Measurements from ENCODE around the gene SERPINA4. TPM values are rescaled to one million over a fixed set of nuclear protein-coding genes. Genes with fewer than 3 reads are reported as not detected.

SERPINA4 gene
- total and polyA plus RNA-seq, 2 of the 13 experiments (the other 11 are each of a cell fraction or from before 2014, with no cell fraction given), result 39.1 to 57.8 TPM

DNA sequence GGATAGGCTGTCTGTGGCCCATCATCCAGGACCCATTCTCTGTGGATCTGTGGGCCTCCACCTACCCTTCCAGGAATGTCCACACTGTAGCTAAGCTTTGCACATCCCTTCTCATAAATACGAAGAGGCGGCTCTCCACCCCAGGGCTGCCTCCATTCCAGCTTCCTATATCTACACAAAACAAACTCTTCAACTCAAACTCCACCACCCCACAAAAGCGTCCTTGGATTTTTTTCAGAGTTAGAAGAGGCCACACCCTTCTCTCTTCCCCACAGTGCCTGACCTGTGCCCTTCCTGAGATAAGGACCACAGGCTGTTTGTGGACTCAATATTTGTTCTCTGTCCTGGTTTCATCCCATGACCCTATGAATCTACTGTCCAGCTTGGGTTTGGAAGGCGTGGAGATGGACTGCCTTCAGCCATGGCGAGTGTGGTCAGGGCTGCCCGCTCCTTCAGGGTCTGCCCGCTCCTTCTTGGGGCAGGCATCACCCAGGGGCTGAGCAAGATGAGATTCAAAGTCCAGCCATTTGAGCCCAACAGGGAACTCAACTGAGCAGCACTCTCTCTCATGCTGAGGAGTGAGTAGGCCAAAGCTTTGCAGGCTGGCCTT is 39.0 kb upstream of the SERPINA4 start (continued):
- TF ChIP-seq, protein P1, sequence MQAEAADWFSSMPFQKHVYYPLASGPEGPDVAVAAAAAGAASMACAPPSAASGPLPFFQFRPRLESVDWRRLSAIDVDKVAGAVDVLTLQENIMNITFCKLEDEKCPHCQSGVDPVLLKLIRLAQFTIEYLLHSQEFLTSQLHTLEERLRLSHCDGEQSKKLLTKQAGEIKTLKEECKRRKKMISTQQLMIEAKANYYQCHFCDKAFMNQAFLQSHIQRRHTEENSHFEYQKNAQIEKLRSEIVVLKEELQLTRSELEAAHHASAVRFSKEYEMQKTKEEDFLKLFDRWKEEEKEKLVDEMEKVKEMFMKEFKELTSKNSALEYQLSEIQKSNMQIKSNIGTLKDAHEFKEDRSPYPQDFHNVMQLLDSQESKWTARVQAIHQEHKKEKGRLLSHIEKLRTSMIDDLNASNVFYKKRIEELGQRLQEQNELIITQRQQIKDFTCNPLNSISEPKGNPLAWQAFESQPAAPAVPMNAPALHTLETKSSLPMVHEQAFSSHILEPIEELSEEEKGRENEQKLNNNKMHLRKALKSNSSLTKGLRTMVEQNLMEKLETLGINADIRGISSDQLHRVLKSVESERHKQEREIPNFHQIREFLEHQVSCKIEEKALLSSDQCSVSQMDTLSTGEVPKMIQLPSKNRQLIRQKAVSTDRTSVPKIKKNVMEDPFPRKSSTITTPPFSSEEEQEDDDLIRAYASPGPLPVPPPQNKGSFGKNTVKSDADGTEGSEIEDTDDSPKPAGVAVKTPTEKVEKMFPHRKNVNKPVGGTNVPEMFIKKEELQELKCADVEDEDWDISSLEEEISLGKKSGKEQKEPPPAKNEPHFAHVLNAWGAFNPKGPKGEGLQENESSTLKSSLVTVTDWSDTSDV (CRISPR knock-in tag; IDR thresholded peaks at IDR 0.05), result no peak
- TF ChIP-seq, protein P2, sequence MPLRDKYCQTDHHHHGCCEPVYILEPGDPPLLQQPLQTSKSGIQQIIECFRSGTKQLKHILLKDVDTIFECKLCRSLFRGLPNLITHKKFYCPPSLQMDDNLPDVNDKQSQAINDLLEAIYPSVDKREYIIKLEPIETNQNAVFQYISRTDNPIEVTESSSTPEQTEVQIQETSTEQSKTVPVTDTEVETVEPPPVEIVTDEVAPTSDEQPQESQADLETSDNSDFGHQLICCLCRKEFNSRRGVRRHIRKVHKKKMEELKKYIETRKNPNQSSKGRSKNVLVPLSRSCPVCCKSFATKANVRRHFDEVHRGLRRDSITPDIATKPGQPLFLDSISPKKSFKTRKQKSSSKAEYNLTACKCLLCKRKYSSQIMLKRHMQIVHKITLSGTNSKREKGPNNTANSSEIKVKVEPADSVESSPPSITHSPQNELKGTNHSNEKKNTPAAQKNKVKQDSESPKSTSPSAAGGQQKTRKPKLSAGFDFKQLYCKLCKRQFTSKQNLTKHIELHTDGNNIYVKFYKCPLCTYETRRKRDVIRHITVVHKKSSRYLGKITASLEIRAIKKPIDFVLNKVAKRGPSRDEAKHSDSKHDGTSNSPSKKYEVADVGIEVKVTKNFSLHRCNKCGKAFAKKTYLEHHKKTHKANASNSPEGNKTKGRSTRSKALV (CRISPR knock-in tag; IDR thresholded peaks at IDR 0.05), result no peak
- TF ChIP-seq MEIS1 (CRISPR knock-in tag; IDR thresholded peaks at IDR 0.05; ENCODE audit: borderline replicate concordance), result 0 out of 2 replicates have a peak, but pooled peaks have one; percentile 52
- no peak for TF ChIP-seq SP140L (CRISPR knock-in tag; IDR thresholded peaks at IDR 0.05; ENCODE audit: borderline replicate concordance)
- peak; percentile 82; the same call in 1 of the 2 replicates for TF ChIP-seq ZNF331 (CRISPR knock-in tag; IDR thresholded peaks at IDR 0.05)
- TF ChIP-seq ZFX (CRISPR knock-in tag; IDR thresholded peaks at IDR 0.05; ENCODE audit: low read depth), result peak; percentile 73
- TF ChIP-seq NCOA2 (CRISPR knock-in tag; IDR thresholded peaks at IDR 0.05), result peak; percentile 97
- no peak for TF ChIP-seq ZNF451 (CRISPR knock-in tag; IDR thresholded peaks at IDR 0.05)
- TF ChIP-seq, protein P3, sequence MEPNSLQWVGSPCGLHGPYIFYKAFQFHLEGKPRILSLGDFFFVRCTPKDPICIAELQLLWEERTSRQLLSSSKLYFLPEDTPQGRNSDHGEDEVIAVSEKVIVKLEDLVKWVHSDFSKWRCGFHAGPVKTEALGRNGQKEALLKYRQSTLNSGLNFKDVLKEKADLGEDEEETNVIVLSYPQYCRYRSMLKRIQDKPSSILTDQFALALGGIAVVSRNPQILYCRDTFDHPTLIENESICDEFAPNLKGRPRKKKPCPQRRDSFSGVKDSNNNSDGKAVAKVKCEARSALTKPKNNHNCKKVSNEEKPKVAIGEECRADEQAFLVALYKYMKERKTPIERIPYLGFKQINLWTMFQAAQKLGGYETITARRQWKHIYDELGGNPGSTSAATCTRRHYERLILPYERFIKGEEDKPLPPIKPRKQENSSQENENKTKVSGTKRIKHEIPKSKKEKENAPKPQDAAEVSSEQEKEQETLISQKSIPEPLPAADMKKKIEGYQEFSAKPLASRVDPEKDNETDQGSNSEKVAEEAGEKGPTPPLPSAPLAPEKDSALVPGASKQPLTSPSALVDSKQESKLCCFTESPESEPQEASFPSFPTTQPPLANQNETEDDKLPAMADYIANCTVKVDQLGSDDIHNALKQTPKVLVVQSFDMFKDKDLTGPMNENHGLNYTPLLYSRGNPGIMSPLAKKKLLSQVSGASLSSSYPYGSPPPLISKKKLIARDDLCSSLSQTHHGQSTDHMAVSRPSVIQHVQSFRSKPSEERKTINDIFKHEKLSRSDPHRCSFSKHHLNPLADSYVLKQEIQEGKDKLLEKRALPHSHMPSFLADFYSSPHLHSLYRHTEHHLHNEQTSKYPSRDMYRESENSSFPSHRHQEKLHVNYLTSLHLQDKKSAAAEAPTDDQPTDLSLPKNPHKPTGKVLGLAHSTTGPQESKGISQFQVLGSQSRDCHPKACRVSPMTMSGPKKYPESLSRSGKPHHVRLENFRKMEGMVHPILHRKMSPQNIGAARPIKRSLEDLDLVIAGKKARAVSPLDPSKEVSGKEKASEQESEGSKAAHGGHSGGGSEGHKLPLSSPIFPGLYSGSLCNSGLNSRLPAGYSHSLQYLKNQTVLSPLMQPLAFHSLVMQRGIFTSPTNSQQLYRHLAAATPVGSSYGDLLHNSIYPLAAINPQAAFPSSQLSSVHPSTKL (CRISPR knock-in tag; IDR thresholded peaks at IDR 0.05), result peak; percentile 94
- 0 out of 2 replicates have a peak, but pooled peaks have one; percentile 26 for TF ChIP-seq ZNF782 (CRISPR knock-in tag; IDR thresholded peaks at IDR 0.05; ENCODE audit: borderline replicate concordance)
- TF ChIP-seq ZNF775 (CRISPR knock-in tag; IDR thresholded peaks at IDR 0.05; ENCODE audit: borderline replicate concordance), result no peak
- TF ChIP-seq RCOR2 (CRISPR knock-in tag; IDR thresholded peaks at IDR 0.05), result peak; percentile 75
- peak; percentile 84 for TF ChIP-seq SAP130 (CRISPR knock-in tag; IDR thresholded peaks at IDR 0.05; ENCODE audit: low read depth)
- TF ChIP-seq ZNF558 (CRISPR knock-in tag; IDR thresholded peaks at IDR 0.05; ENCODE audit: borderline replicate concordance), result no peak
- TF ChIP-seq HOXA9 (CRISPR knock-in tag; IDR thresholded peaks at IDR 0.05; ENCODE audit: borderline replicate concordance), result no peak
- peak; percentile 76; the same call in 1 of the 2 replicates for TF ChIP-seq FOXJ3 (CRISPR knock-in tag; IDR thresholded peaks at IDR 0.05; ENCODE audit: borderline replicate concordance)
- TF ChIP-seq EP300 (IDR thresholded peaks at IDR 0.05; ENCODE audit: low read depth in 2 of 2, low read length in 2 of 2), result peak; percentile 77 to 94; a peak in 3 of 4 replicates
- peak; percentile 82; the same call in 1 of the 2 replicates for TF ChIP-seq EP300 (CRISPR knock-in tag; IDR thresholded peaks at IDR 0.05; ENCODE audit: borderline replicate concordance)
- TF ChIP-seq RXRA (CRISPR knock-in tag; IDR thresholded peaks at IDR 0.05), result peak; percentile 93; the same call in 1 of the 2 replicates
- TF ChIP-seq TCF7 (IDR thresholded peaks at IDR 0.05; ENCODE audit: low read depth), result peak; percentile 70
- TF ChIP-seq FOXP1 (IDR thresholded peaks at IDR 0.05), result no peak
- TF ChIP-seq FOXP1 (CRISPR knock-in tag; IDR thresholded peaks at IDR 0.05), result peak; percentile 75
- TF ChIP-seq MTA1 (CRISPR knock-in tag; IDR thresholded peaks at IDR 0.05; ENCODE audit: borderline replicate concordance), result peak; percentile 66; the same call in 1 of the 2 replicates

All from HepG2 (cell line).